Stimulated activated CD8-positive, alpha-beta memory T cell treated with anti-CD3 and anti-CD28 coated beads, Interleukin-15, amount 100 ng/mL, for 48 hours (primary cell): ENCODE results near the gene ARHGEF19.
"Not testable (repeated sequence)": the region's sequence is repeated elsewhere in the genome, so short reads cannot be mapped to it uniquely, and the experiment has no call there.

Source experiments
- DNase-seq, 2 donors: peaks; one replicate each; pipeline ENCODE4 v3.0.0-alpha.2; 2020; ENCODE audit warnings: low read depth in 2 of 2

Gene ARHGEF19

DNA sequence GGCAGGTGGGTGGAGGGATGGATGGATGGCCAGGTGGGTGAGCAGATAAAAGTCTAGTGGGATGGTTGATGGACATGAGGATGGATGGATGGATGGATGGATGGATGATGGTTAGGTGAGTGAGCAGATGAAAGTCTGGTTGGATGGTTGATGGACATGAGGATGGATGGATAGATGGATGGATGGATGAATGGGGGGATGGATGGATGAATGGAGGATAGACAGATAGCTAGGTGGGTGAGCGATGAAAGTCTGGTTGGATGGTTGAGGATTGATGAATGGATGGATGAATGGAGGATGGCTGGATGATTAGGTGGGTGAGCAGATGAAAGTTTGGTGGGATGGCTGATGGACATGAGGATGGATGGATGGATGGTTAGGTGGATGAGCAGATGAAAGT, 9.0 kb upstream of the ARHGEF19 start:
- no peak for DNase-seq

DNA sequence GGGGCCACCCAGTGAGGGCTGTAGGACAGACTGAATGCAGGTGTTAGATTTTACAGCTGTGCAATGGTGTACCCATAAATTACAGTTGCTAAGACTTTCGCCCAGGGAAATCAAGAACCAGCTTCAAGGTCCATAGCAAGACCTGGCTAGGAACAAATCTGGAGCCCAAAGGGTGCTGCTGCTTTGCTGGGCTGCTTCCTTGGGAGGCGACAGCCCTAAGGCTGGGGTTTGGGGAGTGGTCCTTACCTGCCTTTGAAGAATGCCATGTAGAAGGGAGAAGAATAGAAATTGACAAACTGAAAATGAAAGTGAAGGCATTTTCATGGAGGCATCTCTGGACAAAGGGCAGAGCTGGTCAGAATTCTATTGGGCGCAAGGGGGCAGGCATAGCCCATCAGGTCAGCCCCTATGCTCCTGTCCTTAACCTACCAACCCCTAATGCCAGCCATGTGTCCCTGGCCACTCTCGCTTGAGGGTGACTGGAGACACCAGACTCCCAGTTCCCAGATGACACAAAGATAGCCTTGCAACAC, 7.6 kb upstream of the ARHGEF19 start:
- no peak for DNase-seq

DNA sequence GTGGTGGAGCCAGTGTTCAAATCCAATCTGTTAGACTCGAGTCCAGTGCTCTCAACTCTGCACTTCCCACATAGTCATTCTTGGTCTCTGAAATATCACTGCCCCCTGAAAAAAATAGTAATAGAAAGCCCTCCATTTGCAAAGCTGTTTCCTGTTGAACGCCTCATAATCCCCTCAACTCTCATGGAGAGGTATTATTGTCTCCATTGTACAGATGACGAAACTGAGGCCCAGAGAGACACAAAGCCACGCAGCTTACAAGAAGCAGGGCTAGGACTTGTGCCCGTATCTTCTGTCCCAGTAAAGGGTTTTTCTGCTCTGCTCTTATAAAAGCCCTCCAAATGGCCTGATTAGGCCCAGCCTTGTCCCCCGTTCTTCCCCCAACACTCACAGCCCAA, 6.2 kb upstream of the ARHGEF19 start:
- no peak for DNase-seq

DNA sequence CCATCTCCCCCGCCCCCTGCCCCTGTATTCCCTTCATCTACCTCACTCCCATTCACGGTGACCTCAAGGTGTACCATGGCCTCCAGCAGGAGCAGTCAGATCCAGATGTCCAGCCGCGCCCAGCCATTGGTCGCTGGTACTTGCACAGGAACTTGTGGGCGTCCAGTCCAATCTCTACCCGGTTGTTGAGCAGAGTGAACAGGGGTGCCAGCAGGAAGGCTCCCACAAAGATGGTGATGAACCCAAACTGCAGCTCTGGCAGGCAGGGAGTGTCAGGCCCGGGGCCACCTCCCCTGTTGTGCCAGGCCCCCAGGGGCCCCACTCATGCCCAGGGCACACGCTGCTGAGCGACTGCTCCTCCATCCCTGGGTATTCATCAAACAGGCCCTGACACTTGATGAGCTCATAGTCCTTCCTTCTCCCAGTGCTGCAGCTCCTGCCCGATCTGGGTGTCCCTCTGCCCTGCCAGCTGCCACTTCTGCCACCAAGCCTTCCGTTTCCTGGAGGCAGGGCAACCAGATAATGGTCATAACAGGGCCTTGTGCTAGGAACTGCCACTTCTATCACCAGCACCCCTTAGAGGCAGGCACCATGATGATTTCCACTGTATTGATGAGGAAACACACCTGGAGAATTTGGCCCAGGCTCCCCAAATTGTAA, 5.7 kb upstream of the ARHGEF19 start:
- DNase-seq = no peak

DNA sequence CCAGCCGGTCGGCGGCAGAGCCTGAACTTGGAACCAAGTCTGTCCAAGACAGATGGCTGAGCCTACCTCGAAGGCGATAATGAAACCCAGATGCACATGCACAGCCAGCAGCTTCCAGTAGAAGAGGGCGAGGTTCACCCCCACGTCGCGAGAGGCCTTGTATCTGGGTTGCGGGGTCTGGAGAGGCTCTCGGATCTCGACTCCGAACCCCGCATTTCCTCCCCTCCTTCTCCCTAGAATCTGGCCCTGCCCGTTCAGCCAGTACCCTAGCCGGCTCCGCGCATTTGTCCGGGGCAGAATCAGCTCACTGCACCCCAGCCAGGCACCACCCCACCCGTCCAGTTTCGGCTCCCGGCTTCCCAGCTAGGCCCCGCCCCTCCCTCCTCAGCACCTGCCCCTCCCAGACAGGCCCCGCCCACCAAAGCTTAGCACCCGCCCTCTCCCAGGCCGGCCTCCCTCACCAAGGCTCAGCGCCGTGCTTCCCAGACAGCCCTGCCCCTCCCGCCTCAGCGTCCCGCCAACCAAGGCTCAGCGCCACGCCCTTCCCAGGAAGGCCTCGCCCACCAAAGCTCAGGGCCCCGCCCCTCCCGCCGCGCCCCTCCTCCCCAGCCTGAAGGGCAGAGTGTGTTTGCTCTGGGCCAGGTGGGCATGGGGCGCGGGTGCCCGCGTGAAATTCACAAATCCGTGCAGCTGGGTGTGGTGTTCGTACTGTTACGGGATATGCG, 4.8 kb upstream of the ARHGEF19 start:
- peak; percentile 89 to 93 for DNase-seq

DNA sequence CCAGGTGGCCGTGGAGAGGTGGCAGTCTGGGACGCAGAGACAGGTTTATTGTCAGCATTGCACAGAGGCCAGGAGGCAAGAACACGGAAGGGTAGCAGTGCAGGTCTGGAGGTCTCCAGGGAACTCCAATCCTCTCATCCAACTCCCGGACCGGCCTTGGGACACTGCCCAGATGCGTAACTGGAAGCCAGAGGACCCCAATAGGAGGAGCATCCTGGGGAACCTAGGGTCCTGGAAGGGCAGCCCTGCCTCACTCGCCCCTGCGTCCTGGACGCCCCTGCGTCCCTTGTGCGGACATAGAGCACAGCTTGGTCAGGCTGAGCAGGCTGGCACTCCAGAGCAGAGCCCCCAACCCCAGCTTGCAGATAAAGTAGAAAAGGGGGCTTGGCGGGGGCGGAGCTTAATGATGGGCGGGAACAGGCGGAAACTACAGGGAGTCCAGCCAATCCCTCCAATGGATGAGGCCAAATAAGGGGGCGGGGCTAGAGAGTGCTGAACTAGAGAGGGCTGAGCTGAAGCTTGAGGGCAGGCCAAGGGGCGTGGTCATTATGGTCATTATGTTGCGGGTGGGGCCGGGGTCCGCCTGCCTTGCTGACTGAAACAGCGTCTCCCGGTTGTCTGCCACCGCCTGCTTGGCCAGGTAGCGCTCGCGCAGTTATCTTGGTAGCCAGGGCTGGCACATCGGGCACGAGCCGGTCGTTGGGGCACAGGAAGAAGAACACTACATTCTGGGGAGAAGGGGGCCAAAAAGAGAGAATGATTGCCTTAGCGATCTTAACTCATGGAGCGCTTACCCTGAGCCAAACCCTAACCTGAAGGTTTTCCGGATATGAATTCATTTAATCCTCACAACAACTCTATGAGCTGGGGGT, 3.7 kb upstream of the ARHGEF19 start:
- peak; percentile 49 to 61 for DNase-seq

DNA sequence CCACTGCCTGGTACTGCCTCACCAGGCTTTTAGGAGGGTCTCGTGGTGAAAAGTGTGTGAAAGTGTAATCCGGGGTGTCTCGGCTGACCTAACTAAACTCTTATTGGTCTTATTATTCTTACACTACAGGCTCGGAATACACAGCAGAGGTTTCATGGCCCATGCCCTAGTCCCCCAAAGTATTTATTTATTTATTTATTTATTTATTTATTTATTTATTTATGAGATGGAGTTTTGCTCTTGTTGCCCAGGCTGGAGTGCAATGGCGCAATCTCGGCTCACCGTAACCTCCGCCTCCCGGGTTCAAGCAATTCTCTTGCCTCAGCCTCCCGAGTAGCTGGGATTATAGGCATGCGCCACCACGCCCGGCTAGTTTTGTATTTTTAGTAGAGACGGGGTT, 2.8 kb upstream of the ARHGEF19 start:
- not testable (repeated sequence) for DNase-seq

DNA sequence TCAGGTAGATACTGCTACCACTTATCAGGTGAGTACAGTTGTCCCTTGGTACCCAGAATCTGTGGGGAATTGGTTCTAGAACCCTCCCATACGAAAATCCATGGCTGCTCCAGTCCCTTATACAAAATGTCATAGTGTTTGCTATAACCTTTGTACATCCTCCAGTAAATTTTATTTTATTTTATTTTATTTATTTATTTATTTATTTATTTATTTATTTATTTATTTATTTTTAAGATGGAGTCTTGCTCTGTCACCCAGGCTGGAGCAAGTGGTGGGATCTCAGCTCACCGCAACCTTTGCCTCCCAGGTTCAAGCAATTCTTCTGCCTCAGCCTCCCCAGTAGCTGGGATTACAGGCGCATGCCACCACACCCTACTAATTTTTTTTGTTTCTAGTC, 1.1 kb upstream of the ARHGEF19 start:
- DNase-seq = not testable (repeated sequence)

DNA sequence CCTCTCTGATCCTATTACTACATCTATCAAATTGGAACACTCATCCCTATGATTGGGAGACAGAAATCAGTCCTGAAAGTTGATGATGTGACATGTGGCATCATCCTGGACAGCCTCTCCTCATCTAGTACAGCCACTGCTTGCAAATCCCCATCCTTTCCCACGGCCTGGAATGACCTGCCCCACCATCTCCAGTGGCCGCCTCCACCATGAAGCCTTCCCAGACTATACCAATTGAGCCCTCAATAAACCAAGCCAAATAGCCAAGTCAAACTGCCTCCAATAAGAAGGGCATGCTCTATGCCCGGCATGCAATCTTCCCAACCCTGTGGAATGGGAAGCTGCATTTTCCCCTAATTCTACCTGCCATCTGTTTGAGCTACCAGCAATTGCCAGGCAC, 561 bp upstream of the ARHGEF19 start:
- no peak for DNase-seq

DNA sequence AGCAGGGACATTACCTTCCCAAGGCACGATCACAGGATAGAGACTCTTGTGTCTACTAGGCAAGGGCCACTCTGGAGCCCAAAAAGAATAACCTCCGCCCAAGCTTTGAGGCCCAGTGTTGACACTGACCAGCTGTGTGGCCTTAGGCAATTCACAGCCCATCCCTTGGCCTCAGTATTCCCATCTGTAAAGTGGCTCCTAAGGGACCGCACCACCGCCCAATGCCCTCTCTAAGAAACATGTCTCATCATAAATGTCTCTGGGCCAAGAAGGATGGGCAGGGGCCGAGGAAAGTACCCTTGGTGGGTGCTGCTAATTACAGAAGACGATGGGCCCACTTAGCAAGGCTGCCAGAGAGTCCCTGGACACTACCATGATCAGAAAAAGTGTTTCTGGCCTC, 628 bp downstream of the ARHGEF19 start:
- DNase-seq = no peak

DNA sequence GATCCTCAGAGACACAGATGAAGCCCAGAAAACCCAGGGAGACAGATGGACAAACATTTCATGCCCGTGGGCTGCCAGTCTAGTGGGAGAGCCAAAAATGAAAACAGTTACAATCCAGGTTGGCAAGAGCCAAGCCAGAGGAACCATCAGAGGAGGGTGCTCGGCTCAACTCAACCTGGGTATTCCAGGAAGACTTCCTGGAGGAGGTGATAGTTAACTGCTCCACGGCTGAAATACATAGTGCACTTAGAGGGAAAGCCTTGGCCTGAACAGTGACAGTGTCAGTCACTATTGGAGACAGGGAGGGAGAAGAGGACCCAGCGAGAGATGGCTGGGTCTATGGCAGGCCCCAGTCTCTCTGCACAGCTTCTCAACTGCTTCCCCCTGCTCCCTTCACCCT, 1.9 kb downstream of the ARHGEF19 start:
- DNase-seq = no peak

DNA sequence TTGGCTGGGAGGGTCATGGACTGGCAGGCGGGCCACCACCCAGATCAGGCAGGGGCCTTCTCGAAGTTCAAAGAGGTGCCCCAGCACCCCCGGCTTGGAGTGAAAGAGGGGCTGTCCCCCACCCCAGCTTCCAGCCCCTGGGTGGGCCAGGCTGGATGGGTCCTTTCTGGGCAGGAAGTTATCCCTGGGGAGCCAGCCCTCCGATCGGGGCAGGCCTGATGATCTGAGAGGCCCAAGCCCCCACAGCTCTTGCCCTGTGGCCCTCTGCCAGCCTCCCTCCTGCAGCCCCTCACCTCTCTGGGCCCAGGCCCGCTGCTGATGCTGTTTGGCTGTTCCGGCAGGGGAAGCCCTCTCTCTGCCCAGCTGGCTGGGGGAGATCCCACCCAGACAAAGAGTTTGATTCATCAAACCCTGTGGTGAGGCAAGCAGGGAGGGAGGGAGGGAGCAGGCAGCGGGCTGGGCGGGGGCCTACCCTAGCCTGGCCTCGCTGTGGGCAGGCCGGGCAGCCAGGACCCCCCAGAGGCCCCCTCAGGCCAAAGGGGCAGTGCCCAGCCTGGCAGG, 2.5 kb downstream of the ARHGEF19 start:
- DNase-seq = no peak

DNA sequence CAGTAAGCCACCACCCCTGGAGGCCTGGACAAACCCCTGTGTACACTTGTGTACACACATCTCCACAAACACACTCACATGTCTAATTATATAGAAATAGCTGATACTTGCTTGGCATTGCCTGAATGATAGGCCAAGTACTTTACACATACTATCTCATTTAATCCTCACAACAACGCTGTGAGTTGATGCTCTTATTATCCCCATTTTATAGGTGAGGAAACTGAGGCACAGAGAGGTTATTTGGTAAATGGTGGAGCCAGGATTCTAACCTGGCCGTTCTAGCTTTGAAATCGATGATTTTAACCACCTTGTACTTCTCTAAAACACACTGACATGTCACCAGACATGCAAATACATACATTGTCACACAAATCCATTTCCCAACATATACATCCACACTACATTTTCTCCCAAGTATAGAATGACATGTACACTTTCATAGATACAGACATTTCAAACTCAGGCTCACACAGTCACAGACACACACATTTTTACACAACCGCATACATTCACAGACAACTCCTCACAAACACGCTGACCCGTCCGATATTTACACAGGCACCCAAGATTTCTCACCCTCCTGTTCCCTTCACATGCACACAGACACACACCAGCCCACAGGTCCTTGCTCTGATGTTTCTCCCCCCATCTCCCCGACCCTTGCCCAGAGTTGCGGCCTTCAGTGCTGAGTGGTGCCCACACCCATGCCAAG, 3.2 kb downstream of the ARHGEF19 start:
- DNase-seq = no peak

DNA sequence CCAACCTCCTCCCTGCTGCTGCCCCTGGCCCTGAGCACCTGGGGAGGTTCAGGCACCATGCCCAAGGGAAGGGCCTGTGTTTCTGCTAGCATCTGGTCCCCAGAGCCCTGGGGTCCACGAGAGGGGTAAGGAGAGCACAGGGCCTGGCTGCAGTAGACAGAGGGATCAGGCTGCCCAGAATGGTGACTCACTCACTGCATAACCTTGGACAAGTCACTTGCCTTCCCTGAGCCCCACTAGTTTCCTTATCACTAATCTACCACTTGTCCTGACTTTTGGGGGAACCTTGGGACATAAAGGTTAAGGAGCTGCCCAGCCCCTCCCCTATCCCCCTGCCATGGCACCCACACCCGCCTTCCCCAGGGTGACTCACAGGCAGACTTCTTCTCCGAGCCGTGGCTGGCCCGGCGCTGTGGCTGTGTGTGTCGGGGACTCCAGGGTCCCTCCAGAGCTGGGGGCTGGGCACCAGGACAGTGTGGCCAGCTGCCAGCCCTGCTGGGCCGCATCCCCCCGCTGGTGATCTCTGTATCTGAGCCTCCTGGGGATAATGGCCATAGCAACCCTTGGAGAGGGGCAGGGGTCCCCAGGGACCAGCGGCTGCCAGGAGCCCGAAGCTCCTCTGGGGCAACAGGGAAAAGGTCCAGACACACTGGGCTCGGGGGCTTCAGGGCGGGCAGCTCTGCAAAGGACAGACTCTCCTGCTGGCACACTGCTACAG, 4.0 kb downstream of the ARHGEF19 start:
- no peak for DNase-seq

DNA sequence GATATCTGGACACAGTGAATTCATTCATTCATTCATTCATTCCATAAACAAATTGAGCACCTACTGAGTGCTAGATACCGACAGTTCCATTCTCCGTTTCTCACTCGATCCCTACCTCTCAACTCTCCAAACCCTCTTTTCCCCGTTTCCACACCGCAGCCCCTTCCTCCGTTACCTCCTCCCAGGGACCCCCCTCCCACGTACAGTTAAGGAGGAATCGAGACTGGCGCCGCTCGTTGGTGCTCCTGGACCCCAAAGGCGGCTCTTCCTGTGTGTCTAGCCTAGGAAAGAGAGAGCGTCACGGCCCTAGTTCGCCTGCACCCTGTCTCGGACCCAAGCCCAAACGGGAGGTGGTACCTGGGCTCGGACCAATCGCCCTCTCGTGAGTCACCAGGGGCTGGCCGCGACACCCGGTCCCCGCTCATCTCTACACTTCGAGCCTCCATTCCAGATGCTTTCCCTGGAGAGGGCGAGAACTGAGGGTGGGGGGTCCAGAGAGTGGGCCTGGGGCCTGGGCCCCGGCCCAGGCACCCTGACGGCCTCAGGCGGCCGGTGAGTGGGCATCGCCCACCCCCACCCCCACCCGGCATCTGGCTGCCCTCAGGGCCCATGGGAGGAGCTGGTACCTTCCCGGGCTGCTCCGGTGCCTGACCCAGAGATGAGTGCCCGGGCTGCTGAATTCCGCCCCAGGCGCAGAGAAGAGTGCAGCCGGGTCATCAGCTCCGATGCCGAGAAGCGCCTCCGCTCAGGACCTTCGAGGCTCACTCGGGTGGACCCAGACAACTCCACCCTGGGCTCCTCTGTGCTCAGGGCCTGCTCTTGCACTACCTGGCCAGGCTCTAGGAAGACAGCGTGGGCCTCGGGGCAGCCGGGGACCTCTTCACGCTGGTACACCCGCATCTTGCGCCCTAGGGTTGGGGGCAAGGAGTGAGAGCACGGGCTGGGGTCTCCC, 4.9 kb downstream of the ARHGEF19 start:
- DNase-seq = no peak

DNA sequence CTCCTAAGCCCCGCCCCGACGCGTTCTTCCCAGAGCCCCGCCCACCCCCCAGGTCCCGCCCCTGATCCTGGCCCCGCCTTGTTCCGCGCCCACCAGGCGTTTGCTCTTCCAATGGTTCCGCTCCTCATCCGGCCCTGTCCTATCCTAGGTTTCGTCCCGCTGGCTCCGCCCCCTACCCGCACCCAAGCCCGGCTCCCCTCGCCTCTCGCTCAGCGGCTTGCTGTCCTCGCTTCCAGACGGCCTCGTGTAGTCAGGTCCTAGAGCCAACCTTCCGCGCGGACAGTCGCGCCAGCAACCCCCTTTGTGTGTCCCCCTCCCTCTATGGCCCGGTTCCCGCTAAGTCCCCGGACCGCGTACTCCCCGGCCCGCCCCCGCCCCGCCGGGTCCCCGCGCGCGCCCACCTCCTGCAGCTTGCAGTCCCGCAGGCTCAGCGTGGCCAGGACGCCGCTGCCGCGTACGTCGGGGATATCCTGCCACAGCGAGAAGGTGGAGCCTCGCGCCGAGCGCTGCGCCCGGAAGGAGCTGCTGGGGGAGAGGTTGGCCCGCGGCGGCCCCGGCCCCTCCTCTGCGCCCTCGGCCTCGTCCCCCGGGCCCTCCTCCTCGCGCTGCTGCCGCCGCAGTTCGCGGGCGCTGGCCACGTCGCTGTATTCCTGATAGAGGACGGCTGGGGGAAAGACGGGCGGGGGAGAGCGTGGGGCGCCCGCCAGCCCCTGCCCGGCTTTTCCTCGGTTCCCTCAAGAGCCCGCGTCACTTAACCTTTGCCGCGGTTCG, 5.7 kb downstream of the ARHGEF19 start:
- peak; percentile 88 to 92 for DNase-seq

DNA sequence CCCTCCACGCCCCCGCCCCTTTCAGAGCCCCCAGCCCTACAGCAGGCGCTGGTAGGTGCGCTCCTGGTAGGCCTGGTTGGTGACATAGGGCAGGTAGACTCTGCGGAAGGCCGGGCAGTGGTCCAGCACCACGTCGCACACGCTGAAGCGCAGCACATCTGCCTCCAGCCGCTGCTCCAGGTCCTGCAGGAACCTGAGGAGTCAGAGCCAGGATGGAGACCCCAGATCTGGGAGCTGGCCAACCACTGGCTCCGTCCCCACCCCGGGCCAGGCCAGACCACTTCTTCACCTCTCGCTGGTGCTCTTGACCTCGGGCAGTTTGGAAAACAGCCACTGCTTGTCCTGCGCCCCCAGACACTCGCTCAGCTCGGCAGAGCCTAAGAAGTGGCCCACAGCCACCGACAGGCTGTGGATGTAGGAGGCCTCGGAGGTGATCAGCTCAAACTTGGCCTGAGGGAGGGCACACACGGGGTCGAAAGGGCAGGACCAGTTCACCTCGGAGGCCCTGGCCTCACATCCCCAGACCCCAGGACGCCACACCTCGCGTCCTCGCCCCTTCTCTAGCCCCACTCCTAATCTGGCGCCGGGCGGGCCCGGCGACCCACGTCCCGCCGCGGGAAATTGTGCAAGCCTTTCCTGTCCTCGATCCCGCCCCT, 6.4 kb downstream of the ARHGEF19 start:
- DNase-seq = no peak

DNA sequence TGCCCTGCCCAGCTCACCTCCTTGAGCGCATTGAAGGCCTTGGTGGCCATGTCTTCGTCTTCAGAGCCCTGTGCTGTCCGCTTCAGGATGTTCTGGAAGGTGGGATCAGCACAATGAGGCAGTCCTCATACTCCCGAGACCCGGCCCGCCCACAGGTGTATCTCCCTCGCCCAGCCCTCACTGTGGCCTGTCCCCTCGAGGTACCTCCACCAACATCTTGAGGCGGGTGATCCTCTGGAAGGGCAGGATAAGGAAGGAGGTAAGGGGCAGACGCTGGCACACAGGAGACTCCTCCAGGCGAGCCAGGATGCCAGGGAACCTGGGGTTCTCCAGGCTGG, 7.1 kb downstream of the ARHGEF19 start:
- no peak for DNase-seq
